Neural crest cell (in vitro differentiated cells): Measurements from ENCODE around the gene ARG1. TPM values are rescaled to one million over a fixed set of nuclear protein-coding genes. Genes with fewer than 3 reads are reported as not detected.

Experiments used
- DNase-seq: peaks from one replicate; pipeline ENCODE4 v3.0.0; 2021; ENCODE audit warnings: low read depth, mixed read lengths, low spot score
- H3K27ac Mint-ChIP-seq: one replicate; pipeline ENCODE4 v1.8.0; 2021; ENCODE audit warnings: mild to moderate bottlenecking, mixed read lengths; ENCODE audit not compliant: unreplicated experiment
- H3K27me3 Mint-ChIP-seq: 2 replicates; pipeline ENCODE4 v1.8.0; 2021; ENCODE audit warnings: low read depth, mild to moderate bottlenecking, mixed read lengths
- H3K36me3 Mint-ChIP-seq: 2 replicates; pipeline ENCODE4 v1.8.0; 2021; ENCODE audit warnings: low read depth, mild to moderate bottlenecking, mixed read lengths
- H3K4me1 Mint-ChIP-seq: 2 replicates; pipeline ENCODE4 v1.8.0; 2021; ENCODE audit warnings: mixed read lengths
- H3K4me3 Mint-ChIP-seq: one replicate; pipeline ENCODE4 v1.8.0; 2021; ENCODE audit warnings: mild to moderate bottlenecking, mixed read lengths
- H3K9me3 Mint-ChIP-seq: 2 replicates; pipeline ENCODE4 v1.8.0; 2021; ENCODE audit warnings: mixed read lengths
- total RNA-seq: library from RNA; stranded (reverse); gene quantifications from 2 replicates; pipeline ENCODE4 v1.2.1, GENCODE V29; 2021
- TF ChIP-seq, protein P1 (sequence below): fragments of 200-600 bp; sonication (generic); conservative IDR thresholded peaks from 2 replicates; pipeline ENCODE4 v1.5.0; 2021; ENCODE audit warnings: antibody characterized with exemption, mild to moderate bottlenecking

ARG1 gene
- total RNA-seq, 1 donor from 2014 or later, result not detected

DNA sequence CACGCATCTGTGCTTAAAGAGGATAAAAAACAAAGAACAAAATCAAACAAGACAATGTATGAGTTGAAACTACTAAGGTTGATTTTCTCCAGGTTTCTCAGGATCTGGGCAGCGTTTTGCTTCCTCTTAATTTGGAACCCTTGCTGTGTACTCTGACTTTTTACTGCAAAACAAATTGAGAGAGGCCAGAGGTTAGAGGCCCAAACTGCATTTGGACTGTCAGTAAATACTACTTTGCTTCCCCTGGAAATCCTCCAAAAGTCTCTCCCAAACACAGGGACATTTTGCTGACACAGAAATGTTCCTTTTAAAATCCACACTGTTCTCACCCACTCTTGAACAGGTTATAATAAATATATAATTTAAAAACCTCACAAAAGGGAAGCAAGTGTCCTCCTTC, 1.1 kb downstream of the ARG1 start:
- DNase-seq, result no peak
- peaks cover 3% of the 10 kb centered on the region for H3K4me1 Mint-ChIP-seq
- no peak overlapping the region for H3K4me3 Mint-ChIP-seq
- H3K36me3 Mint-ChIP-seq, result peaks cover 5% of the 10 kb centered on the region
- no peaks in the 10 kb centered on the region for H3K9me3 Mint-ChIP-seq
- no peaks in the 10 kb centered on the region for H3K27me3 Mint-ChIP-seq
- TF ChIP-seq, protein P1, sequence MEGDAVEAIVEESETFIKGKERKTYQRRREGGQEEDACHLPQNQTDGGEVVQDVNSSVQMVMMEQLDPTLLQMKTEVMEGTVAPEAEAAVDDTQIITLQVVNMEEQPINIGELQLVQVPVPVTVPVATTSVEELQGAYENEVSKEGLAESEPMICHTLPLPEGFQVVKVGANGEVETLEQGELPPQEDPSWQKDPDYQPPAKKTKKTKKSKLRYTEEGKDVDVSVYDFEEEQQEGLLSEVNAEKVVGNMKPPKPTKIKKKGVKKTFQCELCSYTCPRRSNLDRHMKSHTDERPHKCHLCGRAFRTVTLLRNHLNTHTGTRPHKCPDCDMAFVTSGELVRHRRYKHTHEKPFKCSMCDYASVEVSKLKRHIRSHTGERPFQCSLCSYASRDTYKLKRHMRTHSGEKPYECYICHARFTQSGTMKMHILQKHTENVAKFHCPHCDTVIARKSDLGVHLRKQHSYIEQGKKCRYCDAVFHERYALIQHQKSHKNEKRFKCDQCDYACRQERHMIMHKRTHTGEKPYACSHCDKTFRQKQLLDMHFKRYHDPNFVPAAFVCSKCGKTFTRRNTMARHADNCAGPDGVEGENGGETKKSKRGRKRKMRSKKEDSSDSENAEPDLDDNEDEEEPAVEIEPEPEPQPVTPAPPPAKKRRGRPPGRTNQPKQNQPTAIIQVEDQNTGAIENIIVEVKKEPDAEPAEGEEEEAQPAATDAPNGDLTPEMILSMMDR, result no peak
- no peak overlapping the region for H3K27ac Mint-ChIP-seq

DNA sequence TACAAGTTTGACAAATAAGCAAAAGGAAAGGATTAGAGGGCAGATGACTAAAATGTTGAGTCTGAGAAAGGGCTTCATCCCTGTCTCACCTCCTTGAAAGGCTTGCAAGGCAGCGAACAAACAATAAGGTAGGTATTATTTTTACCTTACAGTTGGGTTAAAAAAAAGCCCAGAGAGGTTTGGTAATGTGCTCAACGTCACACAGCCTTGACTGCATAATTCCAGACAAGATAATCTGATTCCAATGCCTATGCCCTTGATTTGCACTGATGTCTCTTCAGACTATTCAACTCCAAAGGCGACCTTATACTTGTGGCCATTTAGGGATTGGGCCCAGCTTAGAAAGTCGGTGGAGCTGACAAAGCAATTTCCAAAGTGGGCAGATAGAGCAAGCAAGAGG, 1.7 kb downstream of the ARG1 start:
- Mint-ChIP-seq H3K27me3 (no peaks in the 10 kb centered on the region), H3K27ac (no peak overlapping the region)

DNA sequence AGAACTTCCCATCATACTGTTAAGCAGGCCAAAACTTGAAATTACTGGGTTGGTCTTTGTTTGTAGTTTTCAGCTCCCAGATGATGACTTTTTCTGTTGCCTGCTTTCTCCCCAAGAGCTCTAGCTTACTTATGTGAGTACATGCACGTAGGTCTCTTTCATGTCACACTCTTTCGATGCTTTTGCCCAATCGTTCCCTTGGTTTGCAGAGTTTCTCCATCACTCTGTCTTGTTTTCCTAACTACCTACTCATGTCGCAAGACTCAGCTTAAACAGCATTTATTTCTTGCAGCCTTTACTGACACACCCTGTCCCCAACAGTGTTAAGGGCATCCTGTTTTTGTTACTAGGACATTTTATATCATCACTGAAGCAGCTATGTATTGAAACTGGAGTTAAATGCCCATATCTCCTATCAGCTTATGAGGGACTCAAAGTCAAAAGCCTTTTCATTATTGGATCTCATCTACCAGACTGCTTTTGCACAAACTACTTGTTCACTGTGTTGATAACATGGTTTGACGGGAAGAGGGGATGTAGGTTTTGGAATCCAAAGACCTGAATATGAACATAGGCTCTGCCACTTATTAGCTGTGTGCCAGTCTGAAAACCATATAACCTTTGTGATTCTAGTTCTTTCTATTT, 2.9 kb downstream of the ARG1 start:
- Mint-ChIP-seq H3K4me3 (no peak overlapping the region), H3K27ac (no peak overlapping the region), H3K9me3 (no peaks in the 10 kb centered on the region), H3K27me3 (no peaks in the 10 kb centered on the region), H3K4me1 (peaks cover 3% of the 10 kb centered on the region), H3K36me3 (peaks cover 5% of the 10 kb centered on the region)
- no peak for DNase-seq
- TF ChIP-seq, protein P1, result no peak

More for the DNA sequence above, 1.7 kb downstream of the ARG1 start:
- TF ChIP-seq, protein P1, result no peak
- no peak for DNase-seq
- Mint-ChIP-seq H3K4me1 (peaks cover 3% of the 10 kb centered on the region), H3K4me3 (no peak overlapping the region), H3K36me3 (peaks cover 5% of the 10 kb centered on the region), H3K9me3 (no peaks in the 10 kb centered on the region)

DNA sequence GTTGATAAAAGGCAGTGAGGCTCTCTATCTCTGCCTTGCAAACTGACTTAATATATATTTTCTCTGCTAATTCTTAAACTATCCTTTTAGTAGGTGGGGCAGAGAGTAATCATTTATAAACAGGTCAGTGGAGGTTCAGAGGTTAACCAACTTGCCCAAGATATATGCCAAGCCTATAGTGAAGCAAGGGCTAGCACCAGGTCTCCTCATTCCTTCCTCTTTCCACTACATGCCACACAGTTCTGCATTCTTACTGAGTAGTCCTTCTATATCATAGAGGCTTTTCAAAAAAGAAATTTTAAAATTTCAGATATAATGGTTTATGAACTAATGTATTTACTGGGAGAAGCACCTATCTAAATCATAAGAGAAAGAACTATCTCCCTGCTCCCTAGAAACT, 8.5 kb downstream of the ARG1 start:
- DNase-seq, result no peak
- Mint-ChIP-seq H3K9me3 (no peaks in the 10 kb centered on the region), H3K4me3 (no peak overlapping the region), H3K27ac (no peak overlapping the region), H3K36me3 (peaks cover 4% of the 10 kb centered on the region), H3K4me1 (no peaks in the 10 kb centered on the region), H3K27me3 (no peaks in the 10 kb centered on the region)
- TF ChIP-seq, protein P1, result no peak

DNA sequence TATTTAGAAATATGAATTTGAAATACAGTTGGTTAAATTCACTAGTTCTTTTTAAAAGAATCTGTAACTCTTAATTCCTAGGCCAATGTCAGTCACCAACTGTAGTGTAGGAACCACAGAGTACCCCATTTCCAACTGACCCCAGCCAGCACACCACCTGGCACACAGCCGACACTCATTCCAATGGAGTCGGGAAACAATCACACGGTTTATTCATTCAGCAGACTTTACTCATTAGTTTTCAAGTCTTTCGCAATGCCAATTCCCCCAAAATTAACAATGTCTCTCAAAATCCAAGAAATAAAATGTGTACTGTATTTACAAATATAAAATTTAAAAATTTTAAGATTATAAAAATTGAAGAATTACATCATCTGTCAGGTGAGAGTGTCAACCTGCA, 13.5 kb downstream of the ARG1 start:
- H3K27me3 Mint-ChIP-seq, result no peaks in the 10 kb centered on the region
- peaks cover 11% of the 10 kb centered on the region for H3K36me3 Mint-ChIP-seq
- no peak overlapping the region for H3K27ac Mint-ChIP-seq
- H3K4me3 Mint-ChIP-seq, result no peak overlapping the region
- TF ChIP-seq, protein P1, result no peak
- no peaks in the 10 kb centered on the region for H3K4me1 Mint-ChIP-seq
- H3K9me3 Mint-ChIP-seq, result no peaks in the 10 kb centered on the region
- no peak for DNase-seq
